ENCODE results near the gene TEAD1. TPM values are rescaled to one million over a fixed set of nuclear protein-coding genes. Genes with fewer than 3 reads are reported as not detected.
A peak's percentile ranks its signal among the peaks of the same experiment; 100 is the strongest.

Gene TEAD1
- total and polyA plus RNA-seq, 2 donors (not counting 1 experiment from before 2014, with no cell fraction given), result 88.6 to 121 TPM

DNA sequence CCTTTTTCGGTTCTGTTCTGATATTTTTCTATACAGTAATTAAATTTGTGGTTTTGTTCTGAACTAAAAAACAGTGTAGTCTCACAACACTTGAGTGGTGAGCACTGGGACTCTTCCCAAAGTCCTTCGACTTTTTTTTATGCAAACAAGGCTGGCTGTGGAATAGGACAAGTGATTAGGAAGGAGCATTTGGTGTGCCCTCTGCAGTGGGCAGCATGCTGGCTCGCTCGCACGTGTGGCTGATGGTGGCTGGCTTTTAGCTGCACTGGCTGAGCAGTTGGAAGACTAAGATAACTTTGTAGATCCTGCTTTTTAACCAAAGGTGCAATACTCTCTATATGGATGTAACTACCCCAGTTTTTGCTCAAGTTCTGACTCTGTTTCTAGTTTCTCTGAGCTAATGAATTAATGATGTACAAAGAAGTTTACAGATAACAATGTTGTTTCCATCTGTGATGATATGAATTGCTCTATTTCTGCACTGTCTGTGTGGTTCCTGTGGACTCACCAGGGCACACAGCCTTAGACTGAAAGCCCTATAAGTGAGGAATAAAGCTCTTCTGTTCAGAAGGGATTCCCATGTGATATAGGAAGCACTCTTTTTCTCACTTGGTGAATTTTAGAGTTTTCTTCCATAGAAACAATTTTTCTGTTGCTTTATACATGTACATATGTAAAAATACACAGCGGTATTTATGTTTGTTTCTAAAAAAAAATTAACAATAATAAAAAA, 191.8 kb downstream of the TEAD1 start:
- no peak overlapping the region for H3K9ac ChIP-seq (ENCODE audit: insufficient read depth, low read length)
- no peaks in the 10 kb centered on the region for H3K9me3 ChIP-seq (ENCODE audit: control insufficient read depth, insufficient read depth, low read depth, low read length)
- no peaks in the 10 kb centered on the region for H3K27me3 ChIP-seq (ENCODE audit: control insufficient read depth, insufficient read depth, low read length)
- no peak overlapping the region for H3K4me3 ChIP-seq (replicated peaks in 1 of 4; ENCODE audit: control extremely low read depth in 1 of 4, insufficient read depth in 1 of 4, low read depth in 3 of 4, low read length in 4 of 4)
- peaks cover 17% of the 10 kb centered on the region for H3K4me1 ChIP-seq (ENCODE audit: control insufficient read depth, extremely low read depth, insufficient read depth, low read length)
- no peak overlapping the region for H3K27ac ChIP-seq (ENCODE audit: insufficient read depth, low read length)
- H3K4me2 ChIP-seq (ENCODE audit: extremely low read depth, insufficient read depth, low read length), result no peak overlapping the region
- no peak overlapping the region for H2AFZ ChIP-seq (ENCODE audit: low read length)
- DNase-seq (ENCODE audit: low read depth in 2 of 2), result no peak
- TF ChIP-seq, protein P1, sequence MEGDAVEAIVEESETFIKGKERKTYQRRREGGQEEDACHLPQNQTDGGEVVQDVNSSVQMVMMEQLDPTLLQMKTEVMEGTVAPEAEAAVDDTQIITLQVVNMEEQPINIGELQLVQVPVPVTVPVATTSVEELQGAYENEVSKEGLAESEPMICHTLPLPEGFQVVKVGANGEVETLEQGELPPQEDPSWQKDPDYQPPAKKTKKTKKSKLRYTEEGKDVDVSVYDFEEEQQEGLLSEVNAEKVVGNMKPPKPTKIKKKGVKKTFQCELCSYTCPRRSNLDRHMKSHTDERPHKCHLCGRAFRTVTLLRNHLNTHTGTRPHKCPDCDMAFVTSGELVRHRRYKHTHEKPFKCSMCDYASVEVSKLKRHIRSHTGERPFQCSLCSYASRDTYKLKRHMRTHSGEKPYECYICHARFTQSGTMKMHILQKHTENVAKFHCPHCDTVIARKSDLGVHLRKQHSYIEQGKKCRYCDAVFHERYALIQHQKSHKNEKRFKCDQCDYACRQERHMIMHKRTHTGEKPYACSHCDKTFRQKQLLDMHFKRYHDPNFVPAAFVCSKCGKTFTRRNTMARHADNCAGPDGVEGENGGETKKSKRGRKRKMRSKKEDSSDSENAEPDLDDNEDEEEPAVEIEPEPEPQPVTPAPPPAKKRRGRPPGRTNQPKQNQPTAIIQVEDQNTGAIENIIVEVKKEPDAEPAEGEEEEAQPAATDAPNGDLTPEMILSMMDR (conservative IDR thresholded peaks at IDR 0.05 in 1 of 2, IDR thresholded peaks at IDR 0.05 in 1 of 2; ENCODE audit: low read depth in 1 of 2, low read length in 2 of 2), result no peak
- no peak for TF ChIP-seq EZH2 (IDR thresholded peaks at IDR 0.05; ENCODE audit: low read length, missing control alignments)
- peaks cover 3% of the 10 kb centered on the region for H4K20me1 ChIP-seq (ENCODE audit: control insufficient read depth, extremely low read depth, insufficient read depth, low read length)
- H3K79me2 ChIP-seq (ENCODE audit: control insufficient read depth, insufficient read depth, low read length), result peaks cover 37% of the 10 kb centered on the region
- H3K36me3 ChIP-seq (ENCODE audit: control insufficient read depth, insufficient read depth, low read length), result no peaks in the 10 kb centered on the region

DNA sequence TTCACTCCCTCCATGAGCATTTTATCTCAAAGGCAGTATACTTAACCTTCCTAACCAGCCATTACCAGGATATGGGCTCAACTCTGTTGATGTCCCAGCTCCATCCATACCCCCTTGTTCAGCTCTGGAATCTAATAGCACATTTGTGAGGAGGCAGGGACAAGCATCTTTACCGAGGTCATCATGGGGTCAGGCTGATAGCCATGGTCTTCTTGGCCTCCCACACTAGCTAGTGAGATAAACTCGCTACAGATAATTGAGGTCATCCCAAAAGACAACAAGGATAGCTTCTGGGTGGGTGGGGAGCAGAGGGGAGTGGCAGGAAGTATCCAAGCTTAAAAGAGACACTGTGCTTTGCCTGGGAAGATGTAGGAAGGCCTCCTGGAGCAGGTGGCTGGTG, 193.3 kb downstream of the TEAD1 start:
- Histone ChIP-seq H3K4me2 (ENCODE audit: extremely low read depth, insufficient read depth, low read length) (no peak overlapping the region), H3K4me3 (replicated peaks in 1 of 4; ENCODE audit: control extremely low read depth in 1 of 4, insufficient read depth in 1 of 4, low read depth in 3 of 4, low read length in 4 of 4) (no peak overlapping the region), H3K27ac (ENCODE audit: insufficient read depth, low read length) (no peak overlapping the region), H3K4me1 (ENCODE audit: control insufficient read depth, extremely low read depth, insufficient read depth, low read length) (peaks cover 15% of the 10 kb centered on the region), H3K27me3 (ENCODE audit: control insufficient read depth, insufficient read depth, low read length) (no peaks in the 10 kb centered on the region), H3K9ac (ENCODE audit: insufficient read depth, low read length) (no peak overlapping the region), H4K20me1 (ENCODE audit: control insufficient read depth, extremely low read depth, insufficient read depth, low read length) (peaks cover 3% of the 10 kb centered on the region), H3K79me2 (ENCODE audit: control insufficient read depth, insufficient read depth, low read length) (peaks cover 30% of the 10 kb centered on the region), H3K36me3 (ENCODE audit: control insufficient read depth, insufficient read depth, low read length) (peaks cover 2% of the 10 kb centered on the region), H2AFZ (ENCODE audit: low read length) (no peak overlapping the region), H3K9me3 (ENCODE audit: control insufficient read depth, insufficient read depth, low read depth, low read length) (no peaks in the 10 kb centered on the region)
- TF ChIP-seq EZH2 (IDR thresholded peaks at IDR 0.05; ENCODE audit: low read length, missing control alignments), result no peak
- TF ChIP-seq, protein P1 (conservative IDR thresholded peaks at IDR 0.05 in 1 of 2, IDR thresholded peaks at IDR 0.05 in 1 of 2; ENCODE audit: low read depth in 1 of 2, low read length in 2 of 2), result no peak
- no peak for DNase-seq (ENCODE audit: low read depth in 2 of 2)

DNA sequence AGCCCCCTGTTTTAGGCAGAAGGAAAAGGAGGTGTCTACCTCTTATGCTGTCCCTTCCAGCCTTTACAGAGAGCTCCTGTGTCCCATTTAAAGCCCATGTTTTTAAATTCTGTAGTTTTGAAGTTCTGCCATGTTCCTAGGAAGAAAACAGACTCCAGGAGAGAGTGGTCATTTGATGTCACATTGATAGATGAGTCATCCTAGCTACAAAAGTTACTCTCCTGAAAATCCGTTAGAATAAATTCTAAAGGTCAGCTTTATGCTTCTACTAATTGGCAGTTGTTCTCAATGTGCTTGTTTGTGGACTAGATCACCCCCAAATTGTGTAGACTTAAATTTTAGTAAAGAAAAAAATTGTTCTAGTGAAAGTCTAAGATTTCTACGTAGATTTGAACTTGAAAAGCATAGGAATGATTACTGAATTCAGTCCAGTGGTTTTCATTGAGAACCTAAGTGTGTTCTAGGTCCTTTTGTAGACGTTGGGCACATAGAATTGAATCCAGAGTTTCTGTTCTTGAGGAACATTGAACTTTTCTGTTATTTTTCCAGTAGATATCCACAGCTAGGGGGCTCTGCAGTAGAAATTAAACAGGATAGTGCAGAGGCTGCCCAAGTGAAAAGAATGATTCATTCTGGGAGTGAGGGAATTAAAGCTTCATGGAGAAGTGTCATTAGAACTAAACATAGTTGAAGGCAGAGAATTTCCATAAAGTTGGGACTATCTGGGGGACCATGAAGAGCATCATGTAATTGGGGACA, 194.3 kb downstream of the TEAD1 start:
- peak; percentile 31 to 53 for DNase-seq (ENCODE audit: low read depth in 2 of 2)
- Histone ChIP-seq H3K36me3 (ENCODE audit: control insufficient read depth, insufficient read depth, low read length) (peaks cover 2% of the 10 kb centered on the region), H3K9ac (ENCODE audit: insufficient read depth, low read length) (no peak overlapping the region), H3K9me3 (ENCODE audit: control insufficient read depth, insufficient read depth, low read depth, low read length) (no peaks in the 10 kb centered on the region), H3K4me2 (ENCODE audit: extremely low read depth, insufficient read depth, low read length) (no peak overlapping the region), H3K27ac (ENCODE audit: insufficient read depth, low read length) (no peak overlapping the region), H3K4me1 (ENCODE audit: control insufficient read depth, extremely low read depth, insufficient read depth, low read length) (peaks cover 12% of the 10 kb centered on the region), H3K27me3 (ENCODE audit: control insufficient read depth, insufficient read depth, low read length) (no peaks in the 10 kb centered on the region), H3K79me2 (ENCODE audit: control insufficient read depth, insufficient read depth, low read length) (peaks cover 36% of the 10 kb centered on the region), H3K4me3 (replicated peaks in 1 of 4; ENCODE audit: control extremely low read depth in 1 of 4, insufficient read depth in 1 of 4, low read depth in 3 of 4, low read length in 4 of 4) (no peak overlapping the region), H4K20me1 (ENCODE audit: control insufficient read depth, extremely low read depth, insufficient read depth, low read length) (peaks cover 3% of the 10 kb centered on the region), H2AFZ (ENCODE audit: low read length) (no peak overlapping the region)
- TF ChIP-seq EZH2 (IDR thresholded peaks at IDR 0.05; ENCODE audit: low read length, missing control alignments), result no peak
- TF ChIP-seq, protein P1 (conservative IDR thresholded peaks at IDR 0.05 in 1 of 2, IDR thresholded peaks at IDR 0.05 in 1 of 2; ENCODE audit: low read depth in 1 of 2, low read length in 2 of 2), result peak; percentile 27 to 41

Measured in fibroblast of lung (primary cell).